Upper lobe of left lung (tissue), 4 donors: ENCODE data around the gene KCNIP1.

Experiments used
- POLR2A ChIP-seq, 4 donors: fragments of 450-650 bp; IDR thresholded peaks; one replicate each; pipeline ENCODE4 v1.5.1; 2016 to 2017; ENCODE audit warnings: antibody characterized with exemption in 4 of 4, mild to moderate bottlenecking in 2 of 4
- TF ChIP-seq, protein P1 (sequence below), 6 experiments: fragments of 450-650 bp in 4 of 6; fragments of 200-600 bp in 2 of 6; sonication (generic) in 2 of 6; IDR thresholded peaks; one replicate each; pipeline ENCODE4 v1.5.1; 2016 to 2019; ENCODE audit warnings: antibody characterized with exemption in 6 of 6

DNA sequence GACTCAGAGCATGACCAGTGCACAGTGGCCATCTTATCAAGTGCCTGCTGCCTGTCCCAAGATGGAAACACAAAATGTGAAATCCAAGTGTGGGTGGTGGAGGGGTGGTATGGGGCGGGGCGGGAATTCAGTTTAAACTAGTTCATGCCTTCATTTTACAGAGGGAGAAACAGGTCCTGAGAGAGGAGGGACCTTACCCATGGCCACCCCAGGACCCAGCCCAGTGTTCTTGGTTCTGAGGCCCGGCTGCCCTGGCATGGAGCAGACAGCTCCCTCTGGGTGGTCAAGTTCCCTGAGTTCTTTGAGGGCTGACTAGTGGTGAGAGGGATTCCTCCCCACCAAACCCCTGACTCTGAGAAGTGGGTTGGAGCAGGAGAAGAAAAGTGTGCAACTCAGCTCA is 20.8 kb downstream of the KCNIP1 start:
- no peak for TF ChIP-seq POLR2A (IDR thresholded peaks at IDR 0.05)
- TF ChIP-seq, protein P1, sequence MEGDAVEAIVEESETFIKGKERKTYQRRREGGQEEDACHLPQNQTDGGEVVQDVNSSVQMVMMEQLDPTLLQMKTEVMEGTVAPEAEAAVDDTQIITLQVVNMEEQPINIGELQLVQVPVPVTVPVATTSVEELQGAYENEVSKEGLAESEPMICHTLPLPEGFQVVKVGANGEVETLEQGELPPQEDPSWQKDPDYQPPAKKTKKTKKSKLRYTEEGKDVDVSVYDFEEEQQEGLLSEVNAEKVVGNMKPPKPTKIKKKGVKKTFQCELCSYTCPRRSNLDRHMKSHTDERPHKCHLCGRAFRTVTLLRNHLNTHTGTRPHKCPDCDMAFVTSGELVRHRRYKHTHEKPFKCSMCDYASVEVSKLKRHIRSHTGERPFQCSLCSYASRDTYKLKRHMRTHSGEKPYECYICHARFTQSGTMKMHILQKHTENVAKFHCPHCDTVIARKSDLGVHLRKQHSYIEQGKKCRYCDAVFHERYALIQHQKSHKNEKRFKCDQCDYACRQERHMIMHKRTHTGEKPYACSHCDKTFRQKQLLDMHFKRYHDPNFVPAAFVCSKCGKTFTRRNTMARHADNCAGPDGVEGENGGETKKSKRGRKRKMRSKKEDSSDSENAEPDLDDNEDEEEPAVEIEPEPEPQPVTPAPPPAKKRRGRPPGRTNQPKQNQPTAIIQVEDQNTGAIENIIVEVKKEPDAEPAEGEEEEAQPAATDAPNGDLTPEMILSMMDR (IDR thresholded peaks at IDR 0.05), result no peak
